Tibial nerve (tissue), 4 donors: ENCODE results near the gene SLC36A4.

Experiments used
- EP300 ChIP-seq, 2 donors: sonication (generic); formaldehyde crosslinking; IDR thresholded peaks; one replicate each; pipeline ENCODE4 v1.6.1; 2017; ENCODE audit warnings: antibody characterized with exemption in 2 of 2, mild to moderate bottlenecking in 1 of 2
- TF ChIP-seq, protein P1 (sequence below), 5 experiments: fragments of 200-600 bp in 3 of 5; fragments of 450-650 bp in 2 of 5; sonication (generic) in 3 of 5; IDR thresholded peaks; one replicate each; pipeline ENCODE4 v1.5.1; 2016 to 2019; ENCODE audit warnings: antibody characterized with exemption in 5 of 5, mild to moderate bottlenecking in 3 of 5, moderate library complexity in 2 of 5

DNA sequence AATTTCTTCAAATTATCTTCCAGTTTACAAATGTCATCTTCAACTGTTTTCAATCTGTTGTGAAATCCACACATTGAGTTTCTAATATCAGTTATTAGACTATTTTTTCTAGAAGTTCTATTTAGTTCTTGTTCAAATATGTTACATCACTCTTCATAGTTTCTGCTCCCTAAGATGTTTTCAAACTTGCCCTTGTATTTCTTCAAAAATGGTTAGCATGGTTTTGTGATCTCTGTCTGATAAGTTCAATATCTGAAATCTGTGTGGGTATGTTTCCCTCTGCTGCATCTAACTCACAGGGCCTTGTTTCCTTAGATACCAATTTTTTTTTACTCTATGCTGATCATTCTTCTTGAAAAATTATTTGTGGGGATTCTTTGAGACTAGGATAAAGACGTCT lies 46.2 kb upstream of the SLC36A4 start:
- TF ChIP-seq, protein P1, sequence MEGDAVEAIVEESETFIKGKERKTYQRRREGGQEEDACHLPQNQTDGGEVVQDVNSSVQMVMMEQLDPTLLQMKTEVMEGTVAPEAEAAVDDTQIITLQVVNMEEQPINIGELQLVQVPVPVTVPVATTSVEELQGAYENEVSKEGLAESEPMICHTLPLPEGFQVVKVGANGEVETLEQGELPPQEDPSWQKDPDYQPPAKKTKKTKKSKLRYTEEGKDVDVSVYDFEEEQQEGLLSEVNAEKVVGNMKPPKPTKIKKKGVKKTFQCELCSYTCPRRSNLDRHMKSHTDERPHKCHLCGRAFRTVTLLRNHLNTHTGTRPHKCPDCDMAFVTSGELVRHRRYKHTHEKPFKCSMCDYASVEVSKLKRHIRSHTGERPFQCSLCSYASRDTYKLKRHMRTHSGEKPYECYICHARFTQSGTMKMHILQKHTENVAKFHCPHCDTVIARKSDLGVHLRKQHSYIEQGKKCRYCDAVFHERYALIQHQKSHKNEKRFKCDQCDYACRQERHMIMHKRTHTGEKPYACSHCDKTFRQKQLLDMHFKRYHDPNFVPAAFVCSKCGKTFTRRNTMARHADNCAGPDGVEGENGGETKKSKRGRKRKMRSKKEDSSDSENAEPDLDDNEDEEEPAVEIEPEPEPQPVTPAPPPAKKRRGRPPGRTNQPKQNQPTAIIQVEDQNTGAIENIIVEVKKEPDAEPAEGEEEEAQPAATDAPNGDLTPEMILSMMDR (IDR thresholded peaks at IDR 0.05), result no peak
- no peak for TF ChIP-seq EP300 (IDR thresholded peaks at IDR 0.05)
